K562 (cell line): ENCODE results near the gene HEXD. TPM values are rescaled to one million over a fixed set of nuclear protein-coding genes. Genes with fewer than 3 reads are reported as not detected.

Source experiments
- ADNP ChIP-seq: fragments of 200-800 bp; sonication (Bioruptor generic); IDR thresholded peaks from 2 replicates; pipeline ENCODE4 v1.6.1; 2016; ENCODE audit warnings: missing genetic modification characterization, missing compliant biosample characterization
- BRCA1 ChIP-seq, 2 experiments: fragments of 450-650 bp in 1 of 2; sonication (generic) in 1 of 2; formaldehyde crosslinking in 1 of 2; IDR thresholded peaks; 2 replicates each; pipeline versions ENCODE4 v1.5.0 to v1.6.1; 2017 to 2020; ENCODE audit warnings: mild to moderate bottlenecking in 1 of 2, missing genetic modification reagents in 1 of 2
- CCNT2 ChIP-seq: IDR thresholded peaks from 2 replicates; pipeline ENCODE4 v1.6.1; 2011; ENCODE audit warnings: borderline replicate concordance, low read depth, mild to moderate bottlenecking, moderate library complexity, mixed read lengths, low read length; ENCODE audit not compliant: insufficient read length; ENCODE audit errors: extremely low read depth
- HDAC3 ChIP-seq: fragments of 450-650 bp; IDR thresholded peaks from 2 replicates; pipeline ENCODE4 v1.6.1; 2018; ENCODE audit warnings: borderline replicate concordance, mild to moderate bottlenecking, moderate library complexity; ENCODE audit not compliant: partially characterized antibody
- HDAC6 ChIP-seq: IDR thresholded peaks from 2 replicates; pipeline ENCODE4 v1.6.1; 2012; ENCODE audit warnings: low read depth, mild to moderate bottlenecking, control low read depth, inconsistent platforms, low read length, moderate library complexity
- HDGF ChIP-seq: fragments of 450-650 bp; IDR thresholded peaks from 2 replicates; pipeline ENCODE4 v1.6.1; 2016
- KLF13 ChIP-seq: fragments of 450-650 bp; IDR thresholded peaks from 2 replicates; pipeline ENCODE4 v1.6.1; 2016; ENCODE audit warnings: missing genetic modification characterization, low read depth, mild to moderate bottlenecking, missing compliant biosample characterization, moderate library complexity, borderline replicate concordance
- KLF6 ChIP-seq: fragments of 250-450 bp; sonication (Bioruptor Pico); IDR thresholded peaks from 2 replicates; pipeline ENCODE4 v1.4.0; 2020; ENCODE audit warnings: mild to moderate bottlenecking, moderate library complexity, borderline replicate concordance
- MAFF ChIP-seq: IDR thresholded peaks from 2 replicates; pipeline ENCODE4 v1.6.1; 2012; ENCODE audit warnings: low read length, improper control_type of control experiment
- NR3C1 ChIP-seq: sonication (generic); formaldehyde crosslinking; IDR thresholded peaks from 2 replicates; pipeline ENCODE4 v1.8.1; 2022; ENCODE audit warnings: missing genetic modification reagents
- NUFIP1 ChIP-seq: fragments of 450-650 bp; IDR thresholded peaks from 2 replicates; pipeline ENCODE4 v1.6.1; 2018; ENCODE audit not compliant: partially characterized antibody
- OTX1 ChIP-seq: fragments of 450-650 bp; formaldehyde crosslinking; IDR thresholded peaks from 2 replicates; pipeline ENCODE4 v1.4.0; 2022; ENCODE audit warnings: mild to moderate bottlenecking
- PURB ChIP-seq: sonication (generic); formaldehyde crosslinking; IDR thresholded peaks from 2 replicates; pipeline ENCODE4 v1.9.0; 2021; ENCODE audit warnings: low read depth, mild to moderate bottlenecking, missing genetic modification reagents
- RBM14 ChIP-seq: fragments of 200-400 bp; formaldehyde crosslinking; IDR thresholded peaks from 2 replicates; pipeline ENCODE4 v1.6.1; 2018; ENCODE audit warnings: low read depth, mild to moderate bottlenecking, low read length, moderate library complexity, borderline replicate concordance; ENCODE audit not compliant: insufficient read depth
- TAF9B ChIP-seq: fragments of 450-650 bp; IDR thresholded peaks from 2 replicates; pipeline ENCODE4 v1.6.1; 2018; ENCODE audit warnings: mild to moderate bottlenecking; ENCODE audit not compliant: partially characterized antibody
- TRIM28 ChIP-seq: fragments of 450-650 bp; IDR thresholded peaks from 2 replicates; pipeline ENCODE4 v1.6.1; 2017
- U2AF1 ChIP-seq: fragments of 200-400 bp; formaldehyde crosslinking; optimal IDR thresholded peaks from 2 replicates; pipeline ENCODE3; 2017; ENCODE audit warnings: mild to moderate bottlenecking, low read depth, low read length, moderate library complexity
- ZNF347 ChIP-seq: fragments of 450-650 bp; formaldehyde crosslinking; IDR thresholded peaks from 2 replicates; pipeline ENCODE4 v1.4.0; 2020; ENCODE audit warnings: low read depth, mild to moderate bottlenecking, moderate library complexity
- polyA plus RNA-seq, 8 experiments: library from polyadenylated mRNA; depleted of rRNA in 4 of 8; stranded (reverse) in 5 of 8; unstranded in 3 of 8; fragments of >200 nt; fragmentation: Nextera tagmentation in 2 of 8; fragmentation: Illumina TruSeq in 1 of 8; extraction: Ambion mirVana in 2 of 8; extraction: Trizol in 1 of 8; gene quantifications; 2 replicates each; pipeline versions ENCODE4 v1.2.1 to v1.2.3, GENCODE V29; 2011 to 2014; ENCODE audit warnings: inconsistent platforms in 1 of 8, missing spikeins in 1 of 8
- total RNA-seq, 7 experiments: library from RNA; depleted of rRNA in 6 of 7; stranded (reverse); fragments of >200 nt in 6 of 7; fragmentation: Illumina TruSeq in 2 of 7; extraction: Trizol in 2 of 7; gene quantifications; 2 replicates each; pipeline versions ENCODE4 v1.2.1 to v1.2.3, GENCODE V29; 2011 to 2021; ENCODE audit warnings: low replicate concordance in 1 of 7
- TF ChIP-seq, protein P1 (sequence below): fragments of 450-650 bp; IDR thresholded peaks from 2 replicates; pipeline ENCODE4 v1.7.1; 2018; ENCODE audit warnings: mild to moderate bottlenecking, low read depth; ENCODE audit not compliant: partially characterized antibody
- TF ChIP-seq, protein P2 (sequence below): sonication (generic); formaldehyde crosslinking; IDR thresholded peaks from 2 replicates; pipeline ENCODE4 v1.5.0; 2020; ENCODE audit warnings: missing genetic modification reagents
- TF ChIP-seq, protein P3 (sequence below): sonication (generic); formaldehyde crosslinking; IDR thresholded peaks from 2 replicates; pipeline ENCODE4 v1.8.0; 2022; ENCODE audit warnings: mild to moderate bottlenecking, missing genetic modification reagents
- TF ChIP-seq, protein P4 (sequence below): fragments of 450-650 bp; formaldehyde crosslinking; IDR thresholded peaks from 2 replicates; pipeline ENCODE4 v1.4.0; 2020; ENCODE audit warnings: mild to moderate bottlenecking

Gene HEXD
- total and polyA plus RNA-seq, 9 of the 15 experiments (the other 6 are each of a cell fraction or from before 2014, with no cell fraction given), result 1.0 to 25.3 (median 10.0) TPM

DNA sequence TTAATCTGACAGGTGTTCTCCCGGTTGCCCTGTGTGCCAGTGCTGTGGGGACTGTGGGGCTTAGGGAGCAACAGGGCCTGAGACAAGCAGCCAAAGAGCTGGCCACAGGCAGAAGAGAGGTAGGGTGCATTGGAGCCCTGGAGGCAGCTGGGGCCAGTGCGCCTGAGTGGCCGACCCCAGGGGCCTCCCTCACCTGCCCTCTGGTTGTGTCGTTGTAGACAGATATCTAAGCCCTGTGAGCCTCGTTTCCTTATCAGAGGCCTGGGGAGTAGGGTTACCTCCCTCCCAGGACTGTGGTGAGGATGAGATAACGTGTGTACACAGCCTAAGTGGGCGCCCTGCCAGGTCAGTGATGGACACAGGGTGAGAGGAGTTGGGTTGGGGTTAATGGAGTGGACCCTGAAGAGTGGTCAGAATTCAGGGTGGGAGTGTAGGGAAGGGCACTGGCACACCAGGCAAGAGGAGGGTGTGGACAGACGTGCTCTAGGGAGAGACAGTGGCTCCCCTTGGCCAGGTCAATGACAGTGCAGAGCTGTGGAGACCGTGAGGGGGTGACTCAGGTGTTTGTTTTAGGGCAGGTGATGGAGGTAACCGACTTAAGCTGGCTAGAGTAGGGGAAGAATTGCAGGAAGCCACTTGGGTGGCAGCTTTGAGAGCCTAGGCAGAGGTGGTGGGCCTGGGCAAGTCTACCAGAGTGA, 43.8 kb downstream of the HEXD start (continued):
- TF ChIP-seq, protein P1, sequence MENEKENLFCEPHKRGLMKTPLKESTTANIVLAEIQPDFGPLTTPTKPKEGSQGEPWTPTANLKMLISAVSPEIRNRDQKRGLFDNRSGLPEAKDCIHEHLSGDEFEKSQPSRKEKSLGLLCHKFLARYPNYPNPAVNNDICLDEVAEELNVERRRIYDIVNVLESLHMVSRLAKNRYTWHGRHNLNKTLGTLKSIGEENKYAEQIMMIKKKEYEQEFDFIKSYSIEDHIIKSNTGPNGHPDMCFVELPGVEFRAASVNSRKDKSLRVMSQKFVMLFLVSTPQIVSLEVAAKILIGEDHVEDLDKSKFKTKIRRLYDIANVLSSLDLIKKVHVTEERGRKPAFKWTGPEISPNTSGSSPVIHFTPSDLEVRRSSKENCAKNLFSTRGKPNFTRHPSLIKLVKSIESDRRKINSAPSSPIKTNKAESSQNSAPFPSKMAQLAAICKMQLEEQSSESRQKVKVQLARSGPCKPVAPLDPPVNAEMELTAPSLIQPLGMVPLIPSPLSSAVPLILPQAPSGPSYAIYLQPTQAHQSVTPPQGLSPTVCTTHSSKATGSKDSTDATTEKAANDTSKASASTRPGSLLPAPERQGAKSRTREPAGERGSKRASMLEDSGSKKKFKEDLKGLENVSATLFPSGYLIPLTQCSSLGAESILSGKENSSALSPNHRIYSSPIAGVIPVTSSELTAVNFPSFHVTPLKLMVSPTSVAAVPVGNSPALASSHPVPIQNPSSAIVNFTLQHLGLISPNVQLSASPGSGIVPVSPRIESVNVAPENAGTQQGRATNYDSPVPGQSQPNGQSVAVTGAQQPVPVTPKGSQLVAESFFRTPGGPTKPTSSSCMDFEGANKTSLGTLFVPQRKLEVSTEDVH, result peak; percentile 49
- TF ChIP-seq MAFF (0 out of 2 replicates have a peak, but pooled peaks have one; percentile 40), NR3C1 (CRISPR knock-in tag) (no peak), BRCA1 (IDR thresholded peaks at IDR 0.05) (no peak), BRCA1 (CRISPR knock-in tag; IDR thresholded peaks at IDR 0.05) (no peak), KLF13 (tag) (peak; percentile 11; the same call in 1 of the 2 replicates), ZNF347 (CRISPR knock-in tag) (no peak), HDAC3 (peak; percentile 95), U2AF1 (no peak), OTX1 (CRISPR knock-in tag) (peak; percentile 87), PURB (CRISPR knock-in tag) (no peak), NUFIP1 (no peak), TAF9B (no peak), RBM14 (no peak), HDGF (peak; percentile 81; the same call in 1 of the 2 replicates), KLF6 (no peak), TRIM28 (peak; percentile 59; the same call in 1 of the 2 replicates), HDAC6 (no peak), CCNT2 (peak; percentile 99), ADNP (tag) (no peak)
- TF ChIP-seq, protein P2, sequence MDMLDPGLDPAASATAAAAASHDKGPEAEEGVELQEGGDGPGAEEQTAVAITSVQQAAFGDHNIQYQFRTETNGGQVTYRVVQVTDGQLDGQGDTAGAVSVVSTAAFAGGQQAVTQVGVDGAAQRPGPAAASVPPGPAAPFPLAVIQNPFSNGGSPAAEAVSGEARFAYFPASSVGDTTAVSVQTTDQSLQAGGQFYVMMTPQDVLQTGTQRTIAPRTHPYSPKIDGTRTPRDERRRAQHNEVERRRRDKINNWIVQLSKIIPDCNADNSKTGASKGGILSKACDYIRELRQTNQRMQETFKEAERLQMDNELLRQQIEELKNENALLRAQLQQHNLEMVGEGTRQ (CRISPR knock-in tag), result no peak
- TF ChIP-seq, protein P3, sequence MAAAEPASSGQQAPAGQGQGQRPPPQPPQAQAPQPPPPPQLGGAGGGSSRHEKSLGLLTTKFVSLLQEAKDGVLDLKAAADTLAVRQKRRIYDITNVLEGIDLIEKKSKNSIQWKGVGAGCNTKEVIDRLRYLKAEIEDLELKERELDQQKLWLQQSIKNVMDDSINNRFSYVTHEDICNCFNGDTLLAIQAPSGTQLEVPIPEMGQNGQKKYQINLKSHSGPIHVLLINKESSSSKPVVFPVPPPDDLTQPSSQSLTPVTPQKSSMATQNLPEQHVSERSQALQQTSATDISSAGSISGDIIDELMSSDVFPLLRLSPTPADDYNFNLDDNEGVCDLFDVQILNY (CRISPR knock-in tag), result no peak
- TF ChIP-seq, protein P4, sequence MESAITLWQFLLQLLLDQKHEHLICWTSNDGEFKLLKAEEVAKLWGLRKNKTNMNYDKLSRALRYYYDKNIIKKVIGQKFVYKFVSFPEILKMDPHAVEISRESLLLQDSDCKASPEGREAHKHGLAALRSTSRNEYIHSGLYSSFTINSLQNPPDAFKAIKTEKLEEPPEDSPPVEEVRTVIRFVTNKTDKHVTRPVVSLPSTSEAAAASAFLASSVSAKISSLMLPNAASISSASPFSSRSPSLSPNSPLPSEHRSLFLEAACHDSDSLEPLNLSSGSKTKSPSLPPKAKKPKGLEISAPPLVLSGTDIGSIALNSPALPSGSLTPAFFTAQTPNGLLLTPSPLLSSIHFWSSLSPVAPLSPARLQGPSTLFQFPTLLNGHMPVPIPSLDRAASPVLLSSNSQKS (CRISPR knock-in tag), result no peak
